ENCODE data around the gene CYB561D1.

Gene CYB561D1

GRCh38 chr1:109502364-109502851 is 8.5 kb downstream of the CYB561D1 start:
- DNase-seq = no peak

- DNase-seq = no peak
Measured at GRCh38 chr1:109503935-109504334, 10.0 kb downstream of the CYB561D1 start.

GRCh38 chr1:109504974-109505373 is 11.1 kb downstream of the CYB561D1 start:
- DNase-seq = no peak

- DNase-seq = no peak
Measured at GRCh38 chr1:109508001-109508872, 14.3 kb downstream of the CYB561D1 start.

- DNase-seq = no peak
Measured at GRCh38 chr1:109508873-109509175, 14.9 kb downstream of the CYB561D1 start.

GRCh38 chr1:109509176-109510134 is 15.6 kb downstream of the CYB561D1 start, which contains the start of gene AMIGO1:
Gene AMIGO1, minus strand, starts transcription at chr1:109509727. Its CDS starts 815 bp downstream, at chr1:109508912.
- no peak for DNase-seq

- DNase-seq = no peak
Measured at GRCh38 chr1:109513110-109513710, 19.3 kb downstream of the CYB561D1 start.

- no peak for DNase-seq
Measured at GRCh38 chr1:109514846-109515245, 21.0 kb downstream of the CYB561D1 start.

GRCh38 chr1:109516872-109517271 is 23.0 kb downstream of the CYB561D1 start:
- no peak for DNase-seq

GRCh38 chr1:109517337-109517736 is 23.4 kb downstream of the CYB561D1 start:
- DNase-seq = no peak

GRCh38 chr1:109521002-109521951 is 27.4 kb downstream of the CYB561D1 start:
- no peak for DNase-seq

GRCh38 chr1:109522026-109522425 is 28.1 kb downstream of the CYB561D1 start:
- DNase-seq = no peak

- no peak for DNase-seq
Measured at GRCh38 chr1:109523706-109524105, 29.8 kb downstream of the CYB561D1 start.

- DNase-seq = no peak
Measured at GRCh38 chr1:109527098-109527811, 33.4 kb downstream of the CYB561D1 start.

- DNase-seq = no peak
Measured at GRCh38 chr1:109527846-109528695, 34.2 kb downstream of the CYB561D1 start.

GRCh38 chr1:109528712-109529111 is 34.8 kb downstream of the CYB561D1 start:
- no peak for DNase-seq

- DNase-seq = peak; percentile 16
Measured at GRCh38 chr1:109529881-109530456, 36.1 kb downstream of the CYB561D1 start.

- peak; percentile 35 for DNase-seq
Measured at GRCh38 chr1:109530457-109531087, 36.7 kb downstream of the CYB561D1 start.

GRCh38 chr1:109531380-109531779 is 37.5 kb downstream of the CYB561D1 start:
- no peak for DNase-seq

All from NCI-H2029 treated with DMSO at 0.1 percent for 48 hours (cell line).